K562 (cell line): ENCODE results near the gene RGS17. TPM values are rescaled to one million over a fixed set of nuclear protein-coding genes. Genes with fewer than 3 reads are reported as not detected.

Experiments used
- ATAC-seq: fragments of 200-7000 bp; cut with Tn5 transposase; 3 replicates; pipeline ENCODE4 v1.9.1; 2020; ENCODE audit warnings: moderate library complexity
- BruUV-seq: library from RNA; stranded (reverse); fragments of 400-500 nt; replicated peaks from 2 replicates; lab custom pipeline; 2021; lab: Mats Ljungman, UMichigan
- CTCF ChIA-PET: fragments of 300-600 bp; formaldehyde crosslinking; extraction: SDS; loops from one replicate; lab custom pipeline; 2021; ENCODE audit warnings: low intra/inter-chr PET ratio; lab: Yijun Ruan, JAX
- POLR2A ChIA-PET: fragments of 300-600, 350-650 bp; sonication (Branson Sonifier 250); formaldehyde crosslinking; extraction: SDS; loops from one replicate; lab custom pipeline; 2021; ENCODE audit warnings: antibody characterized with exemption, inconsistent platforms; lab: Yijun Ruan, JAX
- DNase-seq, 4 experiments: peaks; one replicate each; pipeline versions ENCODE4 v3.0.0 to v3.0.0-alpha.2; 2011 to 2018; ENCODE audit warnings: low spot score in 3 of 4, mixed read lengths in 3 of 4; ENCODE audit errors: extremely low read depth in 1 of 4
- FAIRE-seq: peaks from 2 replicates; lab custom pipeline; 2011; peaks lifted over from hg19 to GRCh38; lab: Jason Lieb, UNC
- H2AFZ ChIP-seq: 2 replicates; pipeline ENCODE4 v1.6.0; 2011; ENCODE audit warnings: low read depth, low read length, control low read depth, inconsistent platforms
- H3K27ac ChIP-seq: fragments of 200-600 bp; 3 replicates; pipeline ENCODE4 v1.8.0; 2011; ENCODE audit warnings: low read depth, mild to moderate bottlenecking, control low read depth, inconsistent platforms, low read length, moderate library complexity, mixed read lengths; ENCODE audit errors: extremely low read depth
- H3K27me3 ChIP-seq, 2 experiments: fragments of 300-600 bp in 1 of 2; 2 replicates in 1 of 2; 3 replicates in 1 of 2; pipeline versions ENCODE4 v1.6.0 to v1.8.0; 2011; ENCODE audit warnings: inconsistent platforms in 2 of 2, low read length in 2 of 2, mild to moderate bottlenecking in 1 of 2, mixed read lengths in 1 of 2, moderate library complexity in 1 of 2; ENCODE audit not compliant: control insufficient read depth in 2 of 2, insufficient read depth in 2 of 2
- H3K36me3 ChIP-seq: fragments of 300-600 bp; 3 replicates; pipeline ENCODE4 v1.8.0; 2011; ENCODE audit warnings: mild to moderate bottlenecking, low read length, inconsistent platforms; ENCODE audit not compliant: control insufficient read depth, insufficient read depth
- H3K4me1 ChIP-seq, 2 experiments: fragments of 200-600 bp in 1 of 2; replicated peaks in 1 of 2; 2 replicates in 1 of 2; 3 replicates in 1 of 2; pipeline versions ENCODE4 v1.5.1 to v1.8.0; 2011; ENCODE audit warnings: inconsistent platforms in 2 of 2, low read length in 2 of 2, mild to moderate bottlenecking in 1 of 2, mixed read lengths in 1 of 2, moderate library complexity in 1 of 2; ENCODE audit not compliant: control insufficient read depth in 2 of 2, insufficient read depth in 2 of 2
- H3K4me2 ChIP-seq: 2 replicates; pipeline ENCODE4 v1.6.1; 2011; ENCODE audit warnings: low read length, control low read depth, inconsistent platforms, mixed read lengths; ENCODE audit not compliant: insufficient read depth
- H3K4me3 ChIP-seq: fragments of 200-600 bp; sonication (generic), shearing (Covaris generic); 2 replicates; pipeline ENCODE4 v1.5.1; 2016; ENCODE audit warnings: control low read depth, inconsistent platforms
- H3K79me2 ChIP-seq: fragments of 200-600 bp; 3 replicates; pipeline ENCODE4 v1.8.0; 2011; ENCODE audit warnings: low read length, inconsistent platforms; ENCODE audit not compliant: control insufficient read depth, insufficient read depth
- H3K9ac ChIP-seq, 2 experiments: 2 replicates each; pipeline versions ENCODE4 v1.6.0 to v1.6.1; 2011; ENCODE audit warnings: low read depth in 2 of 2, low read length in 2 of 2, control low read depth in 1 of 2, inconsistent platforms in 1 of 2, mild to moderate bottlenecking in 1 of 2, mixed read lengths in 1 of 2; ENCODE audit not compliant: insufficient read depth in 1 of 2
- H3K9me1 ChIP-seq: one replicate; pipeline ENCODE4 v1.6.0; 2011; ENCODE audit warnings: inconsistent platforms, mild to moderate bottlenecking, low read length, moderate library complexity; ENCODE audit not compliant: control insufficient read depth, insufficient read depth
- H3K9me3 ChIP-seq: replicated peaks from 2 replicates; pipeline ENCODE4 v1.5.1; 2011; ENCODE audit warnings: low read depth, low read length, inconsistent platforms; ENCODE audit not compliant: control insufficient read depth, insufficient read depth
- H4K20me1 ChIP-seq: replicated peaks from 2 replicates; pipeline ENCODE4 v1.6.1; 2011; ENCODE audit warnings: low read length, inconsistent platforms, mixed read lengths; ENCODE audit not compliant: control insufficient read depth, insufficient read depth
- FOXK1 ChIP-seq: sonication (generic); formaldehyde crosslinking; IDR thresholded peaks from 2 replicates; pipeline ENCODE4 v1.8.0; 2022; ENCODE audit warnings: missing genetic modification reagents, mild to moderate bottlenecking, borderline replicate concordance
- MCM5 ChIP-seq: fragments of 450-650 bp; IDR thresholded peaks from 2 replicates; pipeline ENCODE4 v1.6.1; 2016; ENCODE audit warnings: low read depth
- NCOR1 ChIP-seq: fragments of 450-650 bp; IDR thresholded peaks from 2 replicates; pipeline ENCODE4 v1.6.1; 2016; ENCODE audit warnings: mild to moderate bottlenecking, moderate library complexity
- ZNF263 ChIP-seq: sonication (generic); formaldehyde crosslinking; IDR thresholded peaks from 2 replicates; pipeline ENCODE4 v1.8.0; 2022; ENCODE audit warnings: mild to moderate bottlenecking, missing genetic modification reagents, borderline replicate concordance
- WGBS: fragments of 100-300 bp; shearing (Covaris generic); methylation state at CpG from one replicate; pipeline ENCODE4 v1.1.6; 2016; ENCODE audit warnings: low coverage, mixed read lengths; ENCODE audit not compliant: insufficient coverage; ENCODE audit errors: missing lambda C conversion rate; 5-methylcytosine and 5-hydroxymethylcytosine counted together
- in situ Hi-C: fragments of 300-500 bp; cut with MboI; formaldehyde crosslinking; loops from 4 replicates; pipeline ENCODE4 v1.15.0; 2018; ENCODE audit warnings: inconsistent platforms, mixed read lengths
- intact Hi-C: fragments of 100-400 bp; cut with micrococcal nuclease; formaldehyde crosslinking; loops from 2 replicates; pipeline ENCODE4 v1.14.2; 2022
- polyA plus RNA-seq, 8 experiments: library from polyadenylated mRNA; depleted of rRNA in 4 of 8; stranded (reverse) in 5 of 8; unstranded in 3 of 8; fragments of >200 nt; fragmentation: Nextera tagmentation in 2 of 8; fragmentation: Illumina TruSeq in 1 of 8; extraction: Ambion mirVana in 2 of 8; extraction: Trizol in 1 of 8; gene quantifications; 2 replicates each; pipeline versions ENCODE4 v1.2.1 to v1.2.3, GENCODE V29; 2011 to 2014; ENCODE audit warnings: inconsistent platforms in 1 of 8, missing spikeins in 1 of 8
- total RNA-seq, 7 experiments: library from RNA; depleted of rRNA in 6 of 7; stranded (reverse); fragments of >200 nt in 6 of 7; fragmentation: Illumina TruSeq in 2 of 7; extraction: Trizol in 2 of 7; gene quantifications; 2 replicates each; pipeline versions ENCODE4 v1.2.1 to v1.2.3, GENCODE V29; 2011 to 2021; ENCODE audit warnings: low replicate concordance in 1 of 7
- TF ChIP-seq, protein P1 (sequence below), 2 experiments: fragments of 200-800 bp in 1 of 2; sonication (Bioruptor generic) in 1 of 2; sonication (generic) in 1 of 2; formaldehyde crosslinking in 1 of 2; IDR thresholded peaks in 1 of 2; conservative IDR thresholded peaks in 1 of 2; 2 replicates each; pipeline versions ENCODE4 v1.5.0 to v1.6.1; 2016 to 2020; ENCODE audit warnings: missing compliant biosample characterization in 1 of 2, missing genetic modification characterization in 1 of 2, missing genetic modification reagents in 1 of 2
- TF ChIP-seq, protein P2 (sequence below): fragments of 450-650 bp; IDR thresholded peaks from one replicate; pipeline ENCODE4 v1.6.1; 2018; ENCODE audit warnings: mild to moderate bottlenecking, moderate library complexity; ENCODE audit not compliant: partially characterized antibody

The RGS17 gene
- total and polyA plus RNA-seq, 9 of the 15 experiments (the other 6 are each of a cell fraction or from before 2014, with no cell fraction given): 0.01 to 0.14 (median 0.08) TPM; not detected in 6

DNA sequence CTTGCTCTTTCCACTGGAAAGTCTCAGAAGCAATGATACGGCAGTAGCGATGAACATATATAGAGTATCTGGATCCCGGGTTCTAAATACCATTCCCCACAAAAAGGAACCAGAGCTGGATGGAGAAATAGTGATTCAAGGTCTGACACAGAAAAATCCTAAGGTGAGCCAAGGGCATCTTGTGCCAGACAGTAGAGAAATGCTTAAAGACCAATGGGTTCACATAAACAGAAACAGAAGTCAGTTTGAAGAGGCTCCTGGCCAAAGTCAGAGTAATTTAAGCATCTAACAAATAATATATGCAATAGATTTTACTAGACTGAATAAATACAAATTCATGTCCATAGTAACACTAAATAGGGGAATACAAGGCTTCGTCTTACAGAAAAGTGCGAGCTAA is 54.7 kb downstream of the RGS17 start (continued):
- TF ChIP-seq, protein P1, sequence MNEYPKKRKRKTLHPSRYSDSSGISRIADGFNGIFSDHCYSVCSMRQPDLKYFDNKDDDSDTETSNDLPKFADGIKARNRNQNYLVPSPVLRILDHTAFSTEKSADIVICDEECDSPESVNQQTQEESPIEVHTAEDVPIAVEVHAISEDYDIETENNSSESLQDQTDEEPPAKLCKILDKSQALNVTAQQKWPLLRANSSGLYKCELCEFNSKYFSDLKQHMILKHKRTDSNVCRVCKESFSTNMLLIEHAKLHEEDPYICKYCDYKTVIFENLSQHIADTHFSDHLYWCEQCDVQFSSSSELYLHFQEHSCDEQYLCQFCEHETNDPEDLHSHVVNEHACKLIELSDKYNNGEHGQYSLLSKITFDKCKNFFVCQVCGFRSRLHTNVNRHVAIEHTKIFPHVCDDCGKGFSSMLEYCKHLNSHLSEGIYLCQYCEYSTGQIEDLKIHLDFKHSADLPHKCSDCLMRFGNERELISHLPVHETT (CRISPR knock-in tag; conservative IDR thresholded peaks at IDR 0.05 in 1 of 2, IDR thresholded peaks at IDR 0.05 in 1 of 2): no peak
- TF ChIP-seq FOXK1: no peak
- no peak for TF ChIP-seq ZNF263
- TF ChIP-seq, protein P2, sequence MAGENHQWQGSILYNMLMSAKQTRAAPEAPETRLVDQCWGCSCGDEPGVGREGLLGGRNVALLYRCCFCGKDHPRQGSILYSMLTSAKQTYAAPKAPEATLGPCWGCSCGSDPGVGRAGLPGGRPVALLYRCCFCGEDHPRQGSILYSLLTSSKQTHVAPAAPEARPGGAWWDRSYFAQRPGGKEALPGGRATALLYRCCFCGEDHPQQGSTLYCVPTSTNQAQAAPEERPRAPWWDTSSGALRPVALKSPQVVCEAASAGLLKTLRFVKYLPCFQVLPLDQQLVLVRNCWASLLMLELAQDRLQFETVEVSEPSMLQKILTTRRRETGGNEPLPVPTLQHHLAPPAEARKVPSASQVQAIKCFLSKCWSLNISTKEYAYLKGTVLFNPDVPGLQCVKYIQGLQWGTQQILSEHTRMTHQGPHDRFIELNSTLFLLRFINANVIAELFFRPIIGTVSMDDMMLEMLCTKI: no peak
- no peak for TF ChIP-seq MCM5
- TF ChIP-seq, all 486 proteins: peak for 0

DNA sequence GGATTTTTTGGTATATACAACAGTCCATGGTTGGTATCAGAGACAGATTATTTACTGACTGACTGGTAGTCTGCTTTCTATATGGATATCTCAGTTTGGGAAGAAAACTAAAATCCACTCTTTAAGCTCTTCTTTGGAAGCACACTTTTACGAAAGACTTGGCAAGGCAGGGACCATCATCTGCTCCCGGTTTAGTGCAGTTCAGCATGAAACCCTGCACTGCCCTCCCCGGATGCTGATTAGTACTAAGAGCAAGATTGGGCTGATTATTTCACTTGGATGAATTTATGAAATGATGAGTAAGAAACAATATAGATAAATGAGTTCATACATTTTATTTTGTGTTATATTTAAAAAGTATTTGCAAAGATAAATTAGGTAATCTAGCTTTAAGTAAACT is 56.3 kb downstream of the RGS17 start:
- intact Hi-C loops (no loop called here), in situ Hi-C loops (no loop called here)
- no peak overlapping the region for H3K27ac ChIP-seq
- H3K9me3 ChIP-seq: peaks cover 4% of the 10 kb centered on the region; the same call in 1 of the 2 replicates
- H3K9ac ChIP-seq: no peak overlapping the region
- H3K27me3 ChIP-seq: no peaks in the 10 kb centered on the region
- 1% methylated on average over 3 of the region's 3 CpGs for WGBS
- no TSS peak for BruUV-seq
- no peaks in the 10 kb centered on the region for H3K36me3 ChIP-seq
- no peaks in the 10 kb centered on the region for H3K9me1 ChIP-seq
- no peaks in the 10 kb centered on the region for H3K4me1 ChIP-seq
- no peak for TF ChIP-seq NCOR1
- no peak overlapping the region for H3K4me3 ChIP-seq
- DNase-seq (no peak), ATAC-seq (no peak), FAIRE-seq (no peak)
- no peak overlapping the region for H2AFZ ChIP-seq
- ChIA-PET CTCF (no interaction called here), POLR2A (no interaction called here)
- H3K4me2 ChIP-seq: no peak overlapping the region
- no peaks in the 10 kb centered on the region for H4K20me1 ChIP-seq
- H3K79me2 ChIP-seq: no peaks in the 10 kb centered on the region
